ENCODE data around the gene BFSP2. TPM values are rescaled to one million over a fixed set of nuclear protein-coding genes. Genes with fewer than 3 reads are reported as not detected.
A peak's percentile ranks its signal among the peaks of the same experiment; 100 is the strongest.

Gene BFSP2
- total and polyA plus RNA-seq, 2 of the 4 experiments (the other 2 are of a cell fraction), result not detected

- Histone ChIP-seq H3K18ac (ENCODE audit: low read depth, low read length) (peak overlapping the region; percentile 80), H3K79me1 (ENCODE audit: low read depth in 1 of 2, low read length in 2 of 2) (no peaks in the 10 kb centered on the region), H3K27ac (ENCODE audit: insufficient read depth, low read length) (peak overlapping the region; percentile 61; the same call in 1 of the 2 replicates), H4K91ac (ENCODE audit: insufficient read depth, low read depth, low read length) (peak overlapping the region; percentile 37), H3K36me3 (ENCODE audit: control insufficient read depth, insufficient read depth, low read length) (no peaks in the 10 kb centered on the region), H4K5ac (ENCODE audit: low read depth, low read length) (peak overlapping the region; percentile 27; the same call in 1 of the 2 replicates), H2AFZ (replicated peaks; ENCODE audit: low read length, poor library complexity) (peak overlapping the region; percentile 4), H3K9me1 (ENCODE audit: insufficient read depth, low read length) (peaks cover 6% of the 10 kb centered on the region), H3K9me3 (ENCODE audit: control insufficient read depth, insufficient read depth, low read length) (no peaks in the 10 kb centered on the region), H2BK5ac (ENCODE audit: low read depth, low read length, poor library complexity, severe bottlenecking) (no peak overlapping the region), H3K4me1 (ENCODE audit: control insufficient read depth, insufficient read depth, low read length) (peaks cover 11% of the 10 kb centered on the region), H3K4me2 (ENCODE audit: low read depth, low read length) (no peak overlapping the region), H2BK15ac (ENCODE audit: low read depth, low read length) (peak overlapping the region; percentile 26; the same call in 1 of the 3 replicates), H3K4ac (ENCODE audit: low read depth, low read length) (peak overlapping the region; percentile 64), H2BK20ac (ENCODE audit: low read depth, low read length) (peak overlapping the region; percentile 53; the same call in 1 of the 2 replicates), H4K20me1 (ENCODE audit: insufficient read depth, low read length) (no peaks in the 10 kb centered on the region), H3K9ac (ENCODE audit: low read depth, low read length) (no peak overlapping the region), H3K56ac (ENCODE audit: extremely low read depth, insufficient read depth, low read length) (no peak overlapping the region), H4K8ac (ENCODE audit: low read depth in 2 of 2, low read length in 2 of 2) (peak overlapping the region in 1 of 2 experiments; percentile 28; a peak in 1 of 4 replicates), H3K23ac (ENCODE audit: low read depth, low read length) (no peak overlapping the region), H3K27me3 (ENCODE audit: control insufficient read depth, insufficient read depth, low read length) (no peaks in the 10 kb centered on the region; the same call in 1 of the 2 replicates), H3K4me3 (ENCODE audit: insufficient read depth, low read depth, low read length) (no peak overlapping the region), H3K14ac (replicated peaks; ENCODE audit: low read depth, low read length) (peak overlapping the region; percentile 23), H2AK9ac (replicated peaks; ENCODE audit: low read depth, low read length, poor library complexity) (no peak overlapping the region), H2AK5ac (ENCODE audit: low read depth, low read length) (peak overlapping the region; percentile 13; the same call in 1 of the 2 replicates), H2BK120ac (ENCODE audit: low read depth, low read length) (peak overlapping the region; percentile 25; the same call in 1 of the 2 replicates)
- dilution Hi-C loops (cut with HindIII; ENCODE audit: low sequenced_read_pairs, unreplicated experiment), result no loop called here
- 100% methylated on average over 2 of the region's 5 CpGs; no CpG with 5 or more reads in 1 of the 2 experiments for WGBS, 2 experiments (ENCODE audit: extremely low coverage in 2 of 2, insufficient read length in 1 of 2)
- ChIA-PET POLR2A (ENCODE audit: unreplicated experiment) (no interaction called here), CTCF (interaction anchor here (0.6 to 1.5 kb wide), 3 partner anchors 11 to 57 kb away, joined by 3 to 5 read pairs (median 4); no protein-coding TSS in a partner anchor)
- ATAC-seq (ENCODE audit: low read depth) (no peak), DNase-seq (no peak)
- no TSS peak for BruUV-seq (replicated peaks)
- in situ Hi-C loops (cut with MboI; ENCODE audit: low sequenced_read_pairs), result no loop called here
- intact Hi-C loops (cut with micrococcal nuclease), result no loop called here
- no peak for TF ChIP-seq POLR2A (IDR thresholded peaks at IDR 0.05; ENCODE audit: low read depth, low read length)
- TF ChIP-seq, protein P1, sequence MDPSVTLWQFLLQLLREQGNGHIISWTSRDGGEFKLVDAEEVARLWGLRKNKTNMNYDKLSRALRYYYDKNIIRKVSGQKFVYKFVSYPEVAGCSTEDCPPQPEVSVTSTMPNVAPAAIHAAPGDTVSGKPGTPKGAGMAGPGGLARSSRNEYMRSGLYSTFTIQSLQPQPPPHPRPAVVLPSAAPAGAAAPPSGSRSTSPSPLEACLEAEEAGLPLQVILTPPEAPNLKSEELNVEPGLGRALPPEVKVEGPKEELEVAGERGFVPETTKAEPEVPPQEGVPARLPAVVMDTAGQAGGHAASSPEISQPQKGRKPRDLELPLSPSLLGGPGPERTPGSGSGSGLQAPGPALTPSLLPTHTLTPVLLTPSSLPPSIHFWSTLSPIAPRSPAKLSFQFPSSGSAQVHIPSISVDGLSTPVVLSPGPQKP (IDR thresholded peaks at IDR 0.05; ENCODE audit: borderline replicate concordance, low read depth, low read length), result no peak
- TF ChIP-seq MAZ (IDR thresholded peaks at IDR 0.05; ENCODE audit: borderline replicate concordance, low read depth, low read length), result no peak
- no peak for TF ChIP-seq MXI1 (IDR thresholded peaks at IDR 0.05; ENCODE audit: borderline replicate concordance, low read depth, low read length)
- TF ChIP-seq CEBPB (IDR thresholded peaks at IDR 0.05; ENCODE audit: low read depth, low read length), result no peak
- no peak for TF ChIP-seq CTCF (conservative IDR thresholded peaks at IDR 0.05; ENCODE audit: low read depth, low read length)
- no peak for TF ChIP-seq RFX5 (IDR thresholded peaks at IDR 0.05; ENCODE audit: low read depth, low read length)
- TF ChIP-seq, protein P2, sequence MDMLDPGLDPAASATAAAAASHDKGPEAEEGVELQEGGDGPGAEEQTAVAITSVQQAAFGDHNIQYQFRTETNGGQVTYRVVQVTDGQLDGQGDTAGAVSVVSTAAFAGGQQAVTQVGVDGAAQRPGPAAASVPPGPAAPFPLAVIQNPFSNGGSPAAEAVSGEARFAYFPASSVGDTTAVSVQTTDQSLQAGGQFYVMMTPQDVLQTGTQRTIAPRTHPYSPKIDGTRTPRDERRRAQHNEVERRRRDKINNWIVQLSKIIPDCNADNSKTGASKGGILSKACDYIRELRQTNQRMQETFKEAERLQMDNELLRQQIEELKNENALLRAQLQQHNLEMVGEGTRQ (IDR thresholded peaks at IDR 0.05; ENCODE audit: low read depth, low read length), result no peak
- TF ChIP-seq NFE2L2 (IDR thresholded peaks at IDR 0.05; ENCODE audit: low read depth, low read length), result no peak
- no peak for TF ChIP-seq BHLHE40 (IDR thresholded peaks at IDR 0.05; ENCODE audit: low read depth, low read length)
- TF ChIP-seq FOS (IDR thresholded peaks at IDR 0.05; ENCODE audit: low read depth, low read length), result no peak
- no peak for TF ChIP-seq CHD1 (IDR thresholded peaks at IDR 0.05; ENCODE audit: low read depth, low read length)
- TF ChIP-seq SMC3 (IDR thresholded peaks at IDR 0.05; ENCODE audit: low read depth, low read length), result no peak
- TF ChIP-seq MAFK (IDR thresholded peaks at IDR 0.05; ENCODE audit: low read depth, low read length), result no peak
Observed at GRCh38 chr3:133475245-133476010, 75.6 kb downstream of the BFSP2 start.
